ENCODE measurements around the gene CAMTA1.

The CAMTA1 gene

GRCh38 chr1:7333620-7334019 lies 548.4 kb downstream of the CAMTA1 start:
- peaks cover 5% of the 10 kb centered on the region; the same call in 1 of the 2 replicates for H3K4me1 ChIP-seq (ENCODE audit: insufficient read depth, low read length)
- H3K27ac ChIP-seq (ENCODE audit: low read depth, low read length), result no peak overlapping the region
- no peaks in the 10 kb centered on the region for H3K36me3 ChIP-seq (ENCODE audit: insufficient read depth, low read length)
- WGBS, result 81% methylated on average over 8 of the region's 8 CpGs
- H3K9me3 ChIP-seq (ENCODE audit: insufficient read depth, low read depth, low read length), result no peaks in the 10 kb centered on the region
- H3K27me3 ChIP-seq (ENCODE audit: insufficient read depth, low read length), result no peaks in the 10 kb centered on the region
- H3K4me3 ChIP-seq (ENCODE audit: low read length), result no peak overlapping the region
- H3K9ac ChIP-seq (ENCODE audit: low read depth, low read length), result no peak overlapping the region

GRCh38 chr1:7334475-7335035 lies 549.3 kb downstream of the CAMTA1 start:
- Histone ChIP-seq H3K4me1 (ENCODE audit: insufficient read depth, low read length) (peaks cover 5% of the 10 kb centered on the region; the same call in 1 of the 2 replicates), H3K9ac (ENCODE audit: low read depth, low read length) (no peak overlapping the region), H3K9me3 (ENCODE audit: insufficient read depth, low read depth, low read length) (no peaks in the 10 kb centered on the region), H3K36me3 (ENCODE audit: insufficient read depth, low read length) (no peaks in the 10 kb centered on the region), H3K27ac (ENCODE audit: low read depth, low read length) (no peak overlapping the region), H3K4me3 (ENCODE audit: low read length) (no peak overlapping the region), H3K27me3 (ENCODE audit: insufficient read depth, low read length) (no peaks in the 10 kb centered on the region)
- 59% methylated on average over 10 of the region's 10 CpGs for WGBS

GRCh38 chr1:7335224-7335879 lies 550.1 kb downstream of the CAMTA1 start:
- 90% methylated on average over 13 of the region's 13 CpGs for WGBS
- Histone ChIP-seq H3K4me1 (ENCODE audit: insufficient read depth, low read length) (peaks cover 5% of the 10 kb centered on the region; the same call in 1 of the 2 replicates), H3K4me3 (ENCODE audit: low read length) (no peak overlapping the region), H3K36me3 (ENCODE audit: insufficient read depth, low read length) (no peaks in the 10 kb centered on the region), H3K27me3 (ENCODE audit: insufficient read depth, low read length) (no peaks in the 10 kb centered on the region), H3K9me3 (ENCODE audit: insufficient read depth, low read depth, low read length) (no peaks in the 10 kb centered on the region), H3K27ac (ENCODE audit: low read depth, low read length) (no peak overlapping the region), H3K9ac (ENCODE audit: low read depth, low read length) (no peak overlapping the region)

GRCh38 chr1:7338439-7338838 lies 553.2 kb downstream of the CAMTA1 start:
- Histone ChIP-seq H3K9me3 (ENCODE audit: insufficient read depth, low read depth, low read length) (no peaks in the 10 kb centered on the region), H3K27ac (ENCODE audit: low read depth, low read length) (no peak overlapping the region), H3K4me1 (ENCODE audit: insufficient read depth, low read length) (peaks cover 5% of the 10 kb centered on the region; the same call in 1 of the 2 replicates), H3K27me3 (ENCODE audit: insufficient read depth, low read length) (no peaks in the 10 kb centered on the region), H3K36me3 (ENCODE audit: insufficient read depth, low read length) (no peaks in the 10 kb centered on the region), H3K4me3 (ENCODE audit: low read length) (no peak overlapping the region), H3K9ac (ENCODE audit: low read depth, low read length) (no peak overlapping the region)
- 95% methylated on average over 7 of the region's 7 CpGs for WGBS

GRCh38 chr1:7339014-7339413 lies 553.8 kb downstream of the CAMTA1 start:
- no peaks in the 10 kb centered on the region for H3K9me3 ChIP-seq (ENCODE audit: insufficient read depth, low read depth, low read length)
- no peaks in the 10 kb centered on the region for H3K36me3 ChIP-seq (ENCODE audit: insufficient read depth, low read length)
- H3K4me1 ChIP-seq (ENCODE audit: insufficient read depth, low read length), result peaks cover 5% of the 10 kb centered on the region; the same call in 1 of the 2 replicates
- no peak overlapping the region for H3K9ac ChIP-seq (ENCODE audit: low read depth, low read length)
- WGBS, result 93% methylated on average over 5 of the region's 5 CpGs
- no peaks in the 10 kb centered on the region for H3K27me3 ChIP-seq (ENCODE audit: insufficient read depth, low read length)
- no peak overlapping the region for H3K27ac ChIP-seq (ENCODE audit: low read depth, low read length)
- no peak overlapping the region for H3K4me3 ChIP-seq (ENCODE audit: low read length)

- Histone ChIP-seq H3K36me3 (ENCODE audit: insufficient read depth, low read length) (no peaks in the 10 kb centered on the region), H3K27me3 (ENCODE audit: insufficient read depth, low read length) (no peaks in the 10 kb centered on the region), H3K9ac (ENCODE audit: low read depth, low read length) (no peak overlapping the region), H3K4me3 (ENCODE audit: low read length) (no peak overlapping the region), H3K9me3 (ENCODE audit: insufficient read depth, low read depth, low read length) (no peaks in the 10 kb centered on the region), H3K4me1 (ENCODE audit: insufficient read depth, low read length) (no peaks in the 10 kb centered on the region), H3K27ac (ENCODE audit: low read depth, low read length) (no peak overlapping the region)
- WGBS, result 94% methylated on average over 2 of the region's 2 CpGs
Observed at GRCh38 chr1:7339953-7340352, 554.7 kb downstream of the CAMTA1 start.

GRCh38 chr1:7341145-7341905 lies 556.1 kb downstream of the CAMTA1 start:
- no peak overlapping the region for H3K27ac ChIP-seq (ENCODE audit: low read depth, low read length)
- WGBS, result 94% methylated on average over 11 of the region's 11 CpGs

GRCh38 chr1:7343882-7344281 lies 558.6 kb downstream of the CAMTA1 start:
- Histone ChIP-seq H3K36me3 (ENCODE audit: insufficient read depth, low read length) (no peaks in the 10 kb centered on the region), H3K4me3 (ENCODE audit: low read length) (no peak overlapping the region), H3K27ac (ENCODE audit: low read depth, low read length) (no peak overlapping the region), H3K4me1 (ENCODE audit: insufficient read depth, low read length) (no peaks in the 10 kb centered on the region), H3K9ac (ENCODE audit: low read depth, low read length) (no peak overlapping the region), H3K27me3 (ENCODE audit: insufficient read depth, low read length) (no peaks in the 10 kb centered on the region), H3K9me3 (ENCODE audit: insufficient read depth, low read depth, low read length) (no peaks in the 10 kb centered on the region)
- 98% methylated on average over 6 of the region's 6 CpGs for WGBS

More at GRCh38 chr1:7341145-7341905, 556.1 kb downstream of the CAMTA1 start:
- no peak overlapping the region for H3K4me3 ChIP-seq (ENCODE audit: low read length)
- no peaks in the 10 kb centered on the region for H3K36me3 ChIP-seq (ENCODE audit: insufficient read depth, low read length)
- H3K9me3 ChIP-seq (ENCODE audit: insufficient read depth, low read depth, low read length), result no peaks in the 10 kb centered on the region
- H3K9ac ChIP-seq (ENCODE audit: low read depth, low read length), result no peak overlapping the region
- H3K27me3 ChIP-seq (ENCODE audit: insufficient read depth, low read length), result no peaks in the 10 kb centered on the region
- no peaks in the 10 kb centered on the region for H3K4me1 ChIP-seq (ENCODE audit: insufficient read depth, low read length)

GRCh38 chr1:7344299-7344698 lies 559.0 kb downstream of the CAMTA1 start:
- Histone ChIP-seq H3K4me3 (ENCODE audit: low read length) (no peak overlapping the region), H3K36me3 (ENCODE audit: insufficient read depth, low read length) (no peaks in the 10 kb centered on the region), H3K9ac (ENCODE audit: low read depth, low read length) (no peak overlapping the region), H3K9me3 (ENCODE audit: insufficient read depth, low read depth, low read length) (no peaks in the 10 kb centered on the region), H3K4me1 (ENCODE audit: insufficient read depth, low read length) (no peaks in the 10 kb centered on the region), H3K27ac (ENCODE audit: low read depth, low read length) (no peak overlapping the region), H3K27me3 (ENCODE audit: insufficient read depth, low read length) (no peaks in the 10 kb centered on the region)
- WGBS, result 88% methylated on average over 2 of the region's 2 CpGs

GRCh38 chr1:7345516-7345915 lies 560.3 kb downstream of the CAMTA1 start:
- no peak overlapping the region for H3K9ac ChIP-seq (ENCODE audit: low read depth, low read length)
- no peaks in the 10 kb centered on the region for H3K36me3 ChIP-seq (ENCODE audit: insufficient read depth, low read length)
- H3K4me3 ChIP-seq (ENCODE audit: low read length), result no peak overlapping the region
- no peak overlapping the region for H3K27ac ChIP-seq (ENCODE audit: low read depth, low read length)
- 94% methylated on average over 3 of the region's 3 CpGs for WGBS
- no peaks in the 10 kb centered on the region for H3K4me1 ChIP-seq (ENCODE audit: insufficient read depth, low read length)
- H3K9me3 ChIP-seq (ENCODE audit: insufficient read depth, low read depth, low read length), result no peaks in the 10 kb centered on the region
- H3K27me3 ChIP-seq (ENCODE audit: insufficient read depth, low read length), result no peaks in the 10 kb centered on the region

GRCh38 chr1:7346070-7346596 lies 560.9 kb downstream of the CAMTA1 start:
- Histone ChIP-seq H3K9ac (ENCODE audit: low read depth, low read length) (no peak overlapping the region), H3K4me1 (ENCODE audit: insufficient read depth, low read length) (no peaks in the 10 kb centered on the region)
- WGBS, result 71% methylated on average over 3 of the region's 3 CpGs

More at GRCh38 chr1:7346070-7346596, 560.9 kb downstream of the CAMTA1 start:
- Histone ChIP-seq H3K27me3 (ENCODE audit: insufficient read depth, low read length) (no peaks in the 10 kb centered on the region), H3K27ac (ENCODE audit: low read depth, low read length) (no peak overlapping the region), H3K9me3 (ENCODE audit: insufficient read depth, low read depth, low read length) (no peaks in the 10 kb centered on the region), H3K36me3 (ENCODE audit: insufficient read depth, low read length) (no peaks in the 10 kb centered on the region), H3K4me3 (ENCODE audit: low read length) (no peak overlapping the region)
